ENCODE measurements around the gene USP16.

GRCh38 chr21:29008367-29008766 lies 16.1 kb upstream of the USP16 start:
- no peak for TF ChIP-seq CTCF (CRISPR knock-in tag; IDR thresholded peaks at IDR 0.05)
- no peak for TF ChIP-seq CEBPB (IDR thresholded peaks at IDR 0.05; ENCODE audit: borderline replicate concordance, low read depth, low read length)
- TF ChIP-seq REST (IDR thresholded peaks at IDR 0.05; ENCODE audit: borderline replicate concordance in 1 of 2, low read depth in 1 of 2, low read length in 2 of 2): no peak
- TF ChIP-seq POLR2A (IDR thresholded peaks at IDR 0.05; ENCODE audit: insufficient read depth in 1 of 2, low read depth in 2 of 2, low read length in 2 of 2): no peak

All from HepG2 (cell line).